DND-41 (cell line): Measurements from ENCODE around the gene CFAP65.

Source experiments
- EZH2 ChIP-seq: IDR thresholded peaks from 3 replicates; pipeline ENCODE4 v1.6.1; 2012; ENCODE audit warnings: borderline replicate concordance, low read depth, mild to moderate bottlenecking, moderate library complexity, low read length, inconsistent platforms; ENCODE audit not compliant: severe bottlenecking
- TF ChIP-seq, protein P1 (sequence below): IDR thresholded peaks from 2 replicates; pipeline ENCODE4 v1.5.1; 2012; ENCODE audit warnings: borderline replicate concordance, low read length, moderate library complexity, mild to moderate bottlenecking; ENCODE audit not compliant: poor library complexity, severe bottlenecking; ENCODE audit errors: extremely low read depth

GRCh38 chr2:218956039-218956438, 85.3 kb downstream of the CFAP65 start:
- TF ChIP-seq, protein P1, sequence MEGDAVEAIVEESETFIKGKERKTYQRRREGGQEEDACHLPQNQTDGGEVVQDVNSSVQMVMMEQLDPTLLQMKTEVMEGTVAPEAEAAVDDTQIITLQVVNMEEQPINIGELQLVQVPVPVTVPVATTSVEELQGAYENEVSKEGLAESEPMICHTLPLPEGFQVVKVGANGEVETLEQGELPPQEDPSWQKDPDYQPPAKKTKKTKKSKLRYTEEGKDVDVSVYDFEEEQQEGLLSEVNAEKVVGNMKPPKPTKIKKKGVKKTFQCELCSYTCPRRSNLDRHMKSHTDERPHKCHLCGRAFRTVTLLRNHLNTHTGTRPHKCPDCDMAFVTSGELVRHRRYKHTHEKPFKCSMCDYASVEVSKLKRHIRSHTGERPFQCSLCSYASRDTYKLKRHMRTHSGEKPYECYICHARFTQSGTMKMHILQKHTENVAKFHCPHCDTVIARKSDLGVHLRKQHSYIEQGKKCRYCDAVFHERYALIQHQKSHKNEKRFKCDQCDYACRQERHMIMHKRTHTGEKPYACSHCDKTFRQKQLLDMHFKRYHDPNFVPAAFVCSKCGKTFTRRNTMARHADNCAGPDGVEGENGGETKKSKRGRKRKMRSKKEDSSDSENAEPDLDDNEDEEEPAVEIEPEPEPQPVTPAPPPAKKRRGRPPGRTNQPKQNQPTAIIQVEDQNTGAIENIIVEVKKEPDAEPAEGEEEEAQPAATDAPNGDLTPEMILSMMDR: no peak
- TF ChIP-seq EZH2: no peak
